Activated T-cell treated with anti-CD3 and anti-CD28 coated beads, Interleukin-2, amount 50 U/mL, for 1 hour (primary cell): ENCODE measurements around the gene TPI1.
"Not testable (repeated sequence)": the region's sequence is repeated elsewhere in the genome, so short reads cannot be mapped to it uniquely, and the experiment has no call there.

ENCODE experiments used
- DNase-seq: peaks from one replicate; pipeline ENCODE4 v3.0.0-alpha.2; 2020

The TPI1 gene

GRCh38 chr12:6869049-6870021 lies 2.0 kb downstream of the TPI1 start:
- peak; percentile 87 for DNase-seq

DNA sequence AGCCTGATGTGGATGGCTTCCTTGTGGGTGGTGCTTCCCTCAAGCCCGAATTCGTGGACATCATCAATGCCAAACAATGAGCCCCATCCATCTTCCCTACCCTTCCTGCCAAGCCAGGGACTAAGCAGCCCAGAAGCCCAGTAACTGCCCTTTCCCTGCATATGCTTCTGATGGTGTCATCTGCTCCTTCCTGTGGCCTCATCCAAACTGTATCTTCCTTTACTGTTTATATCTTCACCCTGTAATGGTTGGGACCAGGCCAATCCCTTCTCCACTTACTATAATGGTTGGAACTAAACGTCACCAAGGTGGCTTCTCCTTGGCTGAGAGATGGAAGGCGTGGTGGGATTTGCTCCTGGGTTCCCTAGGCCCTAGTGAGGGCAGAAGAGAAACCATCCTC lies 3.0 kb downstream of the TPI1 start:
- not testable (repeated sequence) for DNase-seq

DNA sequence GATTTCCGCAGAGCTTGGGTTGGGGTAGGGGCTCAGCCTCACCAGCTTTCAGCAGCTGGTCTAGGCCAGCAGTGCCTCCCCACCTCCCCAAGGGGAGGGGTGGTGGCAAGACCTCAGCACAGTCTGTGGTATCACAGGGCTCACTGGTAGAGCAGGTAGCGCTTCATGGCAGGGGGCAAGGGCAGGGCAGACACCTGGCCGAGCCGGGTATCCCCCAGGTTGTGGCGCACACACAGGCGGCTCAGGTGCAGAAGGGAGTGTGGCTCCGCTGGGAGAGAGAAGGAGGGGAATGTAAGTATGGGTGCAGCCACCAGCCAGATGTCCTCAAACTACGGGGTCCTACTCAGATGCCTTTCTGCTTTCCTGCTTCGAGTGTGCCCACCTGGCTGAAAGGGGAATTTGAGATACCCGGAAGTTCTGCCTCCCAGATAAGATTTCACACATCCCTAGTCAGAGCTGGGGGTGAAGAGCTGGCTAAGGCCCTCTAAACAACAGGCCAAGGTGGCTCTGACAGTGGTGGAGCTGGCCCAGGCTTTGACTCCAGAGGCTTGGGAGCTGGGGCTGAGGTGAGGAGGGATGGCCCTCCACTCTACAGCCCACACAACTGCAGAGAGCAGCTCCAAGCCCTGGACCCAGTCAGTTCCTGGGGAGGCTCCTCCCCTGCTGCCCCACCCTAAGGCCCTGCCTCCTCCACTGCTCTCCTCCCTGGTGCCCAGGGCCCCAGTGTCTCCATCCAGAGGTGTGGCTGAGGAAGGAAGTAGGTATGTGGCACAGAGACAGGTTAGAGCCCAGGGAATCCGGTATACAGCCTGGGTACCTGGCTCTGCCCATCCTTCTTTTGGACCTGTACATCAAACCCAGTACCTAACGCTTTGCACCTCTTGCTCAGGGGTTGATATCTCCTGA lies 4.0 kb downstream of the TPI1 start:
- DNase-seq = peak; percentile 43

DNA sequence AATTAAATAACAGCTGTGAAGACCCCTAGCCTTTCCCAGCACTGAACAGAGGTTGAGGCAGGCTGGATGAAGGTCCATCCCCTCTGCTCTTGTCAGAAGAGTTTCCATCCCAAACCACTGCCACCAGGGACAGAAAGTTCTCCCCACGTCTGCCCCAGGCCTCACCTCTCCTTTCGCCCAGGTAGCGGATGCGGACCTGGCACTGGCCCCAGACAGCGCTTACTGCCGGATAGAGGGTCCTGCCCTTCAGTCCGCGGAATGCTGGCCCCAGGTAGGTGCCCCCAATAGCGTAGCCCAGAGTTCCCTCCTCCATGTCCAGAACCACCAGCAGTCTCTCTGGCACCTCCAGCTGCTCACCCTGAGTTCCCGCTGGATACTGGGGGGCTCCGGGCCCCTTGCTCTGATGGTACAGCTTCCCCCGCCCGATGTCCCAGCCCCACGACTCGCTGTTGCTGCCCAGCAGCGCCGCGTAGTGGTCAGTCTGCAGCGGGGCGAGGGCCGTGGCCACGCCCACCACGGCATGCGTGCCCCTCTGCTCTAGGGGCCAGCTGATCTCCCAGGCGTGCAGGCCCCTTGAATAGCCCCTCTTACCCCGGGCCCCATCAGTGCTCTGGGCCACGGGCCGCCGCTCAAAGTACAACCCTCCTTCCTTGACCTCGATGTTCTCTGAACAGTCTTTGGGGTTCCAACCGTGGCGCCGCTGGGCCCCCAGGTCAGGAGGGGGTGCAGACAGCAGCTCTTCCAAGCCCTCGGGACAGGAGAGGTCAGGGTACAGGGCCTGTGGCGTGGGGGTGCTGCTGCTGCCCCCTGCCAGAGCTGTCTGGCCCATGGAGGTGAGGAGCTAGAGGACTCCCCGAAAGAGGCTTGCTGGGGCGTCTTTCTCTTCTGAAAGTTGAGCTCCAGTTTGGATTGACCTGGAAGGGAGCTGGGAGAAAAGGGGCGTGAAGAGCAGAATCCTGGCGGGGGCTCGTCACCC lies 5.0 kb downstream of the TPI1 start:
- DNase-seq = peak; percentile 91

- peak; percentile 99 for DNase-seq
These were observed 6.0 kb downstream of the TPI1 start, which contains the start of gene SPSB2 for GRCh38 chr12:6873094-6874014. TSS of gene SPSB2 (minus strand) at chr12:6873303. CDS start at chr12:6872901, 402 bp downstream.

DNA sequence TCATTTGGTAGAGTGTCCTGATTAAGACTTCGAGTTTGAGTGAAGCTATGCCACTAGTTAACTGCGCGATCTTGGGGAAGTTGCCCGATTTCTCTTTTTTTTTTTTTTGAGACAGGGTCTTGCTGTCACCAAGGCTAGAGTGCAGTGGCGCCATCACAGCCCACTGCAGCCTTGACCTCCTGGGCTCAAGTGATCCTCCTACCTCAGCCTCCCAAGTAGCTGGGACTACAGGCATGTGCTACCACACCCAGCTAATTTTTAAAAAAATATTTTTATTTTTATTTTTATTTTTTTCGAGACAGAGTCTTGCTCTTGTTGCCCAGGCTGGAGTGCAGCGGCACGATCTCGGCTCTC lies 6.7 kb downstream of the TPI1 start:
- DNase-seq = not testable (repeated sequence)

DNA sequence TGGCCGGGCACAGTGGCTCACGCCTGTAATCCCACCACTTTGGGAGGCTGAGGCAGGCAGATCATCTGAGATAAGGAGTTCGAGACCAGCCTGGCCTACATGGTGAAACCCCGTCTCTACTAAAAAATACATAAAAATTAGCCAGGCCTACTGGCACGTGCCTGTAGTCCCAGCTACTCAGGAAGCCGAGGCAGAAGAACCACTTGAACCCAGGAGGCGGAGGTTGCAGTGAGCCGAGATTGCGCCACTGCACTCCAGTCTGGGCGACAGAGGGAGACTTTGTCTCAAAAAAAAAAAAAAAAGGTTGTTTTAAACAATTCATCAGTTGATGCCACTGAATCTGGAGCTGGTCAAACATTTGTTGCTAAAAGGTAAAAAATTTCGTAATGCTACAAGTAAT lies 12.5 kb downstream of the TPI1 start:
- DNase-seq = not testable (repeated sequence)

DNA sequence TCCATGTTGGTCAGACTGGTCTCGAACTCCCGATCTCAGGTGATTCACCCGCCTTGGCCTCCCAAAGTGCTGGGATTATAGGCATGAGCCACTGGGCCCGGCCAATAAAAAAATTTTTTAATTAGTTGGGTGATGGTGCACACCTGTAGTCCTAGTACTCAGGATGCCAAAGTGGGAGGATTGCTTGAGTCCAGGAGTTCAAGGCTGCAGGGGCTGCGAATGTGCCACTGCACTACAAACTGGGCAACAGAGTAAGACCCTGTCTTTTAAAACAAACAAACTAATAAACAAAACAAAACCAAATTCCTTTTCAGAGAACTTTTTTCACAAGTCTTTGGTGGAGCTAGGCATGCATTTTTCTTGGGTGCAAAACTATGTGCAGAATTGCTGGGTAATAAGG lies 15.9 kb downstream of the TPI1 start:
- DNase-seq = no peak

- DNase-seq = no peak
These were observed 16.4 kb downstream of the TPI1 start for GRCh38 chr12:6883683-6884082.

DNA sequence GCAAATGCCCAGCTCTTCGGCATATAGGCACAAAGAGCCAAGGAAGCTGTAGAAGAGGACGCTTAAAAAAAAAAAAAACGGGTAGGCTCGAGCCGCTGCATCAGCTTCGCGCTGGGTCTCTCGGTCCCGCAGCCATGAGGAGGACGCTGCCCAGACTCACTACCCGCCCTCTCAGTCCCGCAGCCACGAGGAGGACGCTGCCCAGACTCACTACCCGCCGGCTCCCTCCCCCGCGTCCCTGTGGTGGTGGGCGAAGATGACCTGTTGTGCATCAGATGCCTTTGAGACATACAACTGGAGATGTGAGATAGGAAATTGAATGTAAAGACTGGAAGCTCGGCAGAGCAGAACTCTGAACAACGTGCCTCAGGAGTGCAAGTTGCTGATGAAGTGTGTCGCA lies 17.2 kb downstream of the TPI1 start:
- DNase-seq = no peak

DNA sequence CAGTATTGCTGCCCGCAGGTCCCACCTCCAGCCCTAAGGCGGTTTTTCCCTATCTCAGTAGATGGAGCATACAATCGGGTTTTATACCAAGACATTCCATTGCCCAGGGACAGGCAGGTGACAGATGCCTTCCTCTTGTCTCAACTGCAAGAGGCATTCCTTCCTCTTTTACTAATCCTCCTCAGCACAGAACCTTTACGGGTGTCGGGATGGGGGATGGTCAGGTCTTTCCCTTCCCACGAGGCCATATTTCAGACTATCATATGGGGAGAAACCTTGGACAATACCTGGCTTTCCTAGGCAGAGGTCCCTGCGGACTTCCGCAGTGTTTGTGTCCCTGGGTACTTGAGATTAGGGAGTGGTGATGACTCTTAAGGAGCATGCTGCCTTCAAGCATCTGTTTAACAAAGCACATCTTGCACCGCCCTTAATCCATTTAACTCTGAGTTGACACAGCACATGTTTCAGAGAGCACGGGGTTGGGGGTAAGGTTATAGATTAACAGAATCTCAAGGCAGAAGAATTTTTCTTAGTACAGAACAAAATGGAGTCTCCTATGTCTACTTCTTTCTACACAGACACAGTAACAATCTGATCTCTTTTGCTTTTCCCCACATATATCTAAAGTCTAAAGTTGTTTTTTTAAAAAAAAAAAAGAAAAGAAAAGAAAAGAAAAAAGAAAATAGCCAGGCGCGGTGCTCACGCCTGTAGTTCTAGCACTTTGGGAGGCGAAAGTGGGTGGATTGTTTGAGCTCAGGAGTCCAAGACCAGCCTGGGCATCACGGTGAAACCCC lies 19.1 kb downstream of the TPI1 start:
- not testable (repeated sequence) for DNase-seq

GRCh38 chr12:6887460-6887859 lies 20.1 kb downstream of the TPI1 start:
- no peak for DNase-seq

DNA sequence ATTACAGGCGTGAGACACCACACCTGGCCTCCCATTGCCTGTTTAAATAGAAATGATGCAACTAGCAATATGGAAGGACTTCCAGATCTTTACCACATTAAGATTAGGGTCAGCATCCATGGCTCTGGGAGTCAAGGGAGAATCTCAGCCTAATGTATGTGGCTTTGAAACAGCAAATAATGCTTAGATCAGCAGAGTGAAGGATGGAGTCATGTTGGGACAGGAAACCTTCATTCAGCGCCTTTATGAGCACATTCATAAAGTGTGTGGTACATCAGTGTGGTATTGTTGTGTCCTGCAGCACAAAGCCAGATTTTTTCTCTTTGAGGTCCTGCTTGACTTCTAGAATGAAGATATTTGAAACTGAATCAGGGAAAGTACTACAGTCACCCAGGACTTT lies 21.0 kb downstream of the TPI1 start:
- no peak for DNase-seq

DNA sequence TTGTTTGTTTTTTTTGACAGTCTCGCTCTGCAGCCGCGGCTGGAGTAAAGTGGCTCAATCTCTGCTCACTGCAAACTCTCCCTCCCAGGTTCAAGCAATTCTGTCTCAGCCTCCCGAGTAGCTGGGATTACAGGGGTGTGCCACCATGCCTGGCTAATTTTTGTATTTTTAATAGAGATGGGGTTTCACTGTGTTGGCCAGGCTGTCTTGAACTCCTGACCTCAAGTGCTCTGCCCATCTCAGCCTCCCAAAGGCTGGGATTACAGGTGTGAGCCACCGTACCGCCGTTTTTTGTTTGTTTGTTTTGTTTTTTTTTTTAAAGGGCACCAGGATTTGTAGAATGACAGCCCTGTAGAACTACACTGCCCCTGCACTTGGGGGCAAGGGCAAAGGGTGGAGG lies 21.5 kb downstream of the TPI1 start:
- DNase-seq = not testable (repeated sequence)

GRCh38 chr12:6889775-6890573 lies 22.6 kb downstream of the TPI1 start:
- not testable (repeated sequence) for DNase-seq

- DNase-seq = peak; percentile 98
These were observed 23.7 kb downstream of the TPI1 start for GRCh38 chr12:6890789-6891645.

DNA sequence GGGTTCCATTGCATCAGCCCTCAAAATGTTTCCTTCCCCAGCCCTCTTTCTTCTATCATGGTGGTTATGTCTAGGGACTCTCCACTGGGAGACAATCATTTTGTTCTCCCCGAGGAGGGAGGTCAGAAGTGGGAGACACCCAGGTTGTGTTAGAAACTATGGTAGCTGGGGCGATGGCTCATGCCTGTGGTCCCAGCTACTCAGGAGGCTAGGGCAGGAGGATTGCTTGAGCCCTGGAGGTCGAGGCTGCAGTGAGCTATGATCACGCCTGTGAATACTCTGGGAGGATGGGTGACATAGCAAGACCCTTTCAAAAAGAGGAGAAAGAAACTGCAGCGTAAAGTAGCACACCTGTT lies 24.3 kb downstream of the TPI1 start:
- no peak for DNase-seq

- not testable (repeated sequence) for DNase-seq
These were observed 25.4 kb downstream of the TPI1 start for GRCh38 chr12:6892683-6893082.

DNA sequence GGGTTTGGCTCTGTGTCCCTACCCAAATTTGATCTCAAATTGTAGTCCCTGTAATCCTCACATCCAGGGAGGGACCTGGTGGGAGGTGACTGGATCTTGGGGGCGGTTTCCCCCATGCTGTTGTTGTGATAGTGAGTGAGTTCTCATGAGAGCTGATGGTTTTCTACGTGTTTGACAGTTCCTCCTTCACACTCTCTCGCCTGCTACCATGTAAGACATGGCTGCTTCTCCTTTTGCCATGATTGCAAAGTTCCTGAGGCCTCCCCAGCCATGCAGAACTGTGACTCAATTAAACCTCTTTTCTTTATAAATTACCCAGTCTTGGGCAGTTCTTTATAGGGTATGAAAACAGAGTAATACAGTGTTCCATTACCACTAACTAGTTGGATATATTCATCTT lies 27.0 kb downstream of the TPI1 start:
- no peak for DNase-seq
